Measurements from ENCODE around the gene SMAD2. TPM values are rescaled to one million over a fixed set of nuclear protein-coding genes. Genes with fewer than 3 reads are reported as not detected.

SMAD2 gene
- total RNA-seq, 1 experiment from 2014 or later: 121 TPM

GRCh38 chr18:47863041-47863440, 67.4 kb downstream of the SMAD2 start:
- Histone ChIP-seq H3K27me3 (ENCODE audit: insufficient read depth, low read length) (no peaks in the 10 kb centered on the region), H3K14ac (ENCODE audit: insufficient read depth, low read length) (no peak overlapping the region), H3K23ac (ENCODE audit: insufficient read length, low read depth, low read length) (no peak overlapping the region), H2BK120ac (ENCODE audit: low read depth, low read length, poor library complexity, severe bottlenecking) (no peak overlapping the region), H2BK20ac (ENCODE audit: low read depth, low read length, poor library complexity, severe bottlenecking) (no peak overlapping the region), H4K20me1 (ENCODE audit: control insufficient read depth, insufficient read depth, insufficient read length) (no peaks in the 10 kb centered on the region), H3K79me2 (ENCODE audit: insufficient read depth, low read length) (no peaks in the 10 kb centered on the region), H2AK5ac (ENCODE audit: insufficient read length, low read length) (no peak overlapping the region), H3K18ac (ENCODE audit: insufficient read length, low read depth, low read length) (no peak overlapping the region), H4K8ac (replicated peaks; ENCODE audit: insufficient read length, low read depth, low read length) (no peak overlapping the region), H4K5ac (ENCODE audit: insufficient read length, low read depth, low read length) (no peak overlapping the region), H2BK12ac (ENCODE audit: insufficient read length, low read depth, low read length) (no peak overlapping the region), H2AFZ (ENCODE audit: low read length) (no peak overlapping the region), H3K27ac (ENCODE audit: insufficient read length, low read depth, low read length) (no peak overlapping the region), H3K4me1 (ENCODE audit: insufficient read depth, low read length) (no peaks in the 10 kb centered on the region), H3K23me2 (ENCODE audit: insufficient read length, low read depth, low read length, poor library complexity, severe bottlenecking) (no peaks in the 10 kb centered on the region), H2BK15ac (ENCODE audit: low read depth, low read length) (no peak overlapping the region), H3K4me2 (ENCODE audit: insufficient read depth, insufficient read length, low read length) (no peak overlapping the region), H3K9ac (ENCODE audit: extremely low read depth, insufficient read length, low read length) (no peak overlapping the region), H3K56ac (ENCODE audit: insufficient read length, low read depth, low read length) (no peak overlapping the region), H2BK5ac (ENCODE audit: insufficient read length, low read length) (no peak overlapping the region), H3K4ac (ENCODE audit: low read depth, low read length) (no peak overlapping the region), H3T11ph (ENCODE audit: low read length) (no peak overlapping the region), H4K91ac (ENCODE audit: insufficient read length, low read depth, low read length) (no peak overlapping the region), H3K9me3 (ENCODE audit: control insufficient read depth, low read depth, low read length) (no peaks in the 10 kb centered on the region), H3K79me1 (ENCODE audit: insufficient read depth, low read depth, low read length, poor library complexity, severe bottlenecking) (no peaks in the 10 kb centered on the region)
- Mint-ChIP-seq H3K4me1 (no peaks in the 10 kb centered on the region), H3K9me3 (peaks cover 25% of the 10 kb centered on the region in 2 experiments), H3K4me3 (no peak overlapping the region), H3K27me3 (ENCODE audit: low read depth) (no peaks in the 10 kb centered on the region), H3K27ac (no peak overlapping the region), H3K36me3 (ENCODE audit: insufficient read depth in 1 of 3, low read depth in 3 of 3) (peaks cover 65 to 83% (median 82%) of the 10 kb centered on the region in 3 experiments)
- TF ChIP-seq CTCF (conservative IDR thresholded peaks at IDR 0.05): no peak
- no peak for DNase-seq

All from H9 (cell line).